PFSK-1 (cell line): ENCODE results near the gene OR9A4.

ENCODE experiments used
- FOXP2 ChIP-seq: optimal IDR thresholded peaks from 2 replicates; pipeline ENCODE3; 2011; ENCODE audit warnings: borderline replicate concordance, control low read depth, inconsistent platforms; ENCODE audit not compliant: insufficient read depth; ENCODE audit errors: extremely low read length, extremely low read depth
- POLR2AphosphoS5 ChIP-seq: IDR thresholded peaks from 2 replicates; pipeline ENCODE4 v1.6.1; 2012; ENCODE audit warnings: low read depth, mild to moderate bottlenecking, control low read depth, low read length, moderate library complexity
- SIN3A ChIP-seq: IDR thresholded peaks from 2 replicates; pipeline ENCODE4 v1.6.1; 2012; ENCODE audit warnings: mild to moderate bottlenecking, low read length, moderate library complexity, borderline replicate concordance; ENCODE audit not compliant: insufficient read depth
- TAF1 ChIP-seq: IDR thresholded peaks from 2 replicates; pipeline ENCODE4 v1.6.1; 2012; ENCODE audit warnings: low read length, control low read depth, borderline replicate concordance; ENCODE audit not compliant: insufficient read depth
- TF ChIP-seq, protein P1 (sequence below), 2 experiments: IDR thresholded peaks; 2 replicates each; pipeline versions ENCODE4 v1.6.1 to v1.8.0; 2011 to 2012; ENCODE audit warnings: low read depth in 2 of 2, low read length in 2 of 2, control low read depth in 1 of 2, inconsistent platforms in 1 of 2, mild to moderate bottlenecking in 1 of 2, moderate library complexity in 1 of 2; ENCODE audit not compliant: insufficient read depth in 1 of 2

DNA sequence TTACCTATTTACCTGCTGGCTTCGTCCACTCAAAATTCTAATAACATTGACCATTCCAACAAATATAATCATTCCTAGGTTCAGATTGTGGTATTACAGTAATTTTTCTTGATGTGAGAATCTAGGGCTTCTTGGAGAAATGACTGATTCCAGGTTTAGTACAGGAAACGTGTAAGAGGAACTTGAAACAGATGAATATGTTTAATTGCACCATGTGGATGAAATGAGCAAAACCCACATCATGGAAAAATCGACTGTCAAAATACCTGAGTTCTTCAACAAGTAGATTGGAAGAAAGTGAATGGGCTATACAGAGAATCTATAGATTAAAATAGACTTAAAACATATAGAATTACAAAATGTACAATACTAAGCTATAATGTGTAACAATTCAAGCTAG lies 24.9 kb upstream of the OR9A4 start:
- TF ChIP-seq POLR2AphosphoS5: no peak
- no peak for TF ChIP-seq SIN3A
- no peak for TF ChIP-seq FOXP2
- no peak for TF ChIP-seq TAF1
- TF ChIP-seq, protein P1, sequence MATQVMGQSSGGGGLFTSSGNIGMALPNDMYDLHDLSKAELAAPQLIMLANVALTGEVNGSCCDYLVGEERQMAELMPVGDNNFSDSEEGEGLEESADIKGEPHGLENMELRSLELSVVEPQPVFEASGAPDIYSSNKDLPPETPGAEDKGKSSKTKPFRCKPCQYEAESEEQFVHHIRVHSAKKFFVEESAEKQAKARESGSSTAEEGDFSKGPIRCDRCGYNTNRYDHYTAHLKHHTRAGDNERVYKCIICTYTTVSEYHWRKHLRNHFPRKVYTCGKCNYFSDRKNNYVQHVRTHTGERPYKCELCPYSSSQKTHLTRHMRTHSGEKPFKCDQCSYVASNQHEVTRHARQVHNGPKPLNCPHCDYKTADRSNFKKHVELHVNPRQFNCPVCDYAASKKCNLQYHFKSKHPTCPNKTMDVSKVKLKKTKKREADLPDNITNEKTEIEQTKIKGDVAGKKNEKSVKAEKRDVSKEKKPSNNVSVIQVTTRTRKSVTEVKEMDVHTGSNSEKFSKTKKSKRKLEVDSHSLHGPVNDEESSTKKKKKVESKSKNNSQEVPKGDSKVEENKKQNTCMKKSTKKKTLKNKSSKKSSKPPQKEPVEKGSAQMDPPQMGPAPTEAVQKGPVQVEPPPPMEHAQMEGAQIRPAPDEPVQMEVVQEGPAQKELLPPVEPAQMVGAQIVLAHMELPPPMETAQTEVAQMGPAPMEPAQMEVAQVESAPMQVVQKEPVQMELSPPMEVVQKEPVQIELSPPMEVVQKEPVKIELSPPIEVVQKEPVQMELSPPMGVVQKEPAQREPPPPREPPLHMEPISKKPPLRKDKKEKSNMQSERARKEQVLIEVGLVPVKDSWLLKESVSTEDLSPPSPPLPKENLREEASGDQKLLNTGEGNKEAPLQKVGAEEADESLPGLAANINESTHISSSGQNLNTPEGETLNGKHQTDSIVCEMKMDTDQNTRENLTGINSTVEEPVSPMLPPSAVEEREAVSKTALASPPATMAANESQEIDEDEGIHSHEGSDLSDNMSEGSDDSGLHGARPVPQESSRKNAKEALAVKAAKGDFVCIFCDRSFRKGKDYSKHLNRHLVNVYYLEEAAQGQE (IDR thresholded peaks at IDR 0.05; ENCODE audit: insufficient read depth in 1 of 2, low read depth in 2 of 2, low read length in 2 of 2): no peak
